ENCODE results near the gene GRIN2C.

The GRIN2C gene

DNA sequence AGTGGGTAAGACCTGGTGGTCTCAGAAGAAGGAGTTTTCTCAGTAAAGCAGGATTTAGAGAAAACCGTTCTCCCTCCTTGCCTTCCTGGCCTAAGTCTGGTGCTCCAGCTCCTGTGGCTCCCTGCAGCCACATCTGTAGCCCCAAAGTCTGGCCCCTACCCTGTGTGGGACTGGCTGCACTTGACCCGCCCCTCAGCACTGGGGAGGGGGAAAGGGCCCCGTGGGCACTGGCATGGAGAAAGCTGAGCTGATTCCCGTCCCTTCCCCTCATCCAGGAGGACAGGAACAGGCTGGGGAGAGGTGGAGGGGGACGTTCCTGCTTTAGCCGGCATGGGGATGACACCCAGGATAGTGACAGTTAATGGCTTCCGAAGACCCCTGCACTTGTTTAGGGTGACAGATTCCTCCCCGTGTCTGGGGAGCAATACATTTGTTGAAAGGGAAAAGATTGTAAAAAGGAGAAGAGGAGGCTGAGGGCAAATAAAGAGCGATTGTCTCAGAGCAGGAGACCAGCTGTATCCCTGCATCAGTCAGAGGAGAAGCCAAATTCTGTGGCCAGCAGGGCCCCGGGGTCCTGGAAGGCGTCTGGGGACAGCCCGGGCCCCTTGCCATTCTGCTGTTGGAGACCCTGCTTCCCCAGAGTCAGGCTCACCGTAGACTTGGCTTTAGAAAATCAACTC, 37.9 kb downstream of the GRIN2C start:
- no peak for DNase-seq (ENCODE audit: low read depth in 2 of 2)

DNA sequence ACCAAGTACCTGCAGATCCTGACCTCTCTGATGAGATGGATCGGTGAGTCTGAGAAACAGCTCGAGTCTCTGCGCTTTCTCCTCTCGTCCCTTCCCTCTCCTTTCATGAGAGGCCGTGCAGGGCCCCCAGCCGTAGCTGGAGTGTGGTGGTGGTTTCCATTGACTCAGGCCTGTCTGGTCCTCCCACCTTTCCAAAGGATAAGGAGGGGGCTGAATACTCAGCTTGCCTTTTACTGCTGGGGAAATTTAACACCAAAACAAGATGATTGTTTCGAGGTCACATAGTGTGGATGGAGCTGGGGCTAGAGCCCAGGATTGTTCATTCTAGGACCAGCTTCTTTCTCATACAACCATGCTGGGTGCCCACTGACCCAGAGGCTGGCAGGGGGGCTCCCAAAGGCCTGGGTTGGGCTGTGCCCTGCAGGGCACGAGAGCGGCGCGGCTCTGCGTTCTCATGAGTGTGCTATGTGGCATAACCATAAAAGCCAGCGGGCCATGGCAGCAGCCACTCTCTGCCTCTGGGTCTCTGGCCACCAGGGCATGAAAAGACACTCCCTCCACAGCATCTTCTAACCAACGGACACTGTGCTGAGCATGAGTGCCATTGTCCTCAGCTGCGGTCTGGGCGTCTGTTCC, 39.8 kb downstream of the GRIN2C start:
- no peak for DNase-seq (ENCODE audit: low read depth in 2 of 2)

DNA sequence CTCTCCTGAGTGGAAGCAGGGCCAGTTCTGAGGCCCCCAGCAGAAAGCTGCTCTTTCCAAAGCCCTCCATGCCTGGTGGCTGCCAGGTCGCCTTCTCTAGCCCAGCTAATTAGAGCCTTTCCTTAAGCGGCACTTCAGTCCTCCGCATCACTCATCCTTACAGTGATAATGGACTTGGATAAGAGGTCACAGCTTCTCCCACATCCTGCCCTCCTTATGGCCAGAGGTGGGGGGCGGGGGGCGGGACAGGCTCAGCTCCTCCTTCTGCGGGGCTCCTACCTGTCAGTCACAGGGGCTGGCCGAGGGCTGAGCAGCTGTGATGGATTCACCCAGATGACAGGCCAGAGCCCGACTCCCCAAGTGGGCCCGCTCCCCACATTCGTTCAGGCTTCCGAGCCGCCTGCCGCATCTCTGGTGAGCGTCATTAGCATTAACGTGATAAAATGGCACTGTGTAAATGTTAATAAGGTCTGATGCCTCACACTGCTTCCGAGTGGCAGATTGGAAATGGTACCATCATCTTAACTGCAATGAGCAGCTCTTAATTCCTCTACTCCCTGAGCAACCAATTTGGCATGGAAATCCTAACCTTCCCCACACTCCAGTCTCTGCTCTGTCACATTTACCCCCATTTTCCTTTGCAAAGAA, 41.3 kb downstream of the GRIN2C start:
- no peak for DNase-seq (ENCODE audit: low read depth in 2 of 2)

DNA sequence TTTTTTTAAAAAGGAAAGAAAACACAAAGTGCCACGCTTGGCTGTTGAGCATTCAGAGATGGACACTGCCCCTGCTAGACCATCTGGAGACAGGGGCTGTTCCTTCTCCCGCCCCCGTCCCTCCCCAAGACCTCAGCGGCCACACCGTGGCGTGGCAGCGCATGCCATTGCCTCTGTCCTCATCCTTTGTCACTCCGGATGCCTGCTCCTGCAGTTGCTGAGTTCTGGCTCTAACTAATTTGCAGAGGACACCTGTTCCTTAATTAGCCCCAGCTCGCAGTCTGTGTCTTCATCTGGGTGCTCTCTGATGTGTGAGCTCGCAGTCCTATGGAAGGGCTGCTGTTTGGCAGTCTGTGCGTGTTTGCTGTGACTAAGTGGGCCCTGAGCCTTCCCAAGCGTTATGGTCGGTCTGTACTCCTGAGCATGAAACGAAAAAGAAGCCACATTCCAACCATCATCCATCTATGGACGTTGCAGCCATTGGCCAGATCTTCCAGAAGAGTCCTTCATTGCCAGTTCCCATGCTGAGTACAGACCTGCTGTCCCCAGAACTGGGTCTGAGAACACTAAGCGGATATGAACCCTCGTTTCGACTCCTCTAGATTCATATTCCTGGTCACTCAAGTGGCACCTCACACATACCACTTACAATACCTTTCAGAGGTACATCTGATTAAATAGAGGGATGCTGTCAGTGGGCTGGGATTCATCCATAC, 42.6 kb downstream of the GRIN2C start:
- DNase-seq (ENCODE audit: low read depth in 2 of 2) = no peak

DNA sequence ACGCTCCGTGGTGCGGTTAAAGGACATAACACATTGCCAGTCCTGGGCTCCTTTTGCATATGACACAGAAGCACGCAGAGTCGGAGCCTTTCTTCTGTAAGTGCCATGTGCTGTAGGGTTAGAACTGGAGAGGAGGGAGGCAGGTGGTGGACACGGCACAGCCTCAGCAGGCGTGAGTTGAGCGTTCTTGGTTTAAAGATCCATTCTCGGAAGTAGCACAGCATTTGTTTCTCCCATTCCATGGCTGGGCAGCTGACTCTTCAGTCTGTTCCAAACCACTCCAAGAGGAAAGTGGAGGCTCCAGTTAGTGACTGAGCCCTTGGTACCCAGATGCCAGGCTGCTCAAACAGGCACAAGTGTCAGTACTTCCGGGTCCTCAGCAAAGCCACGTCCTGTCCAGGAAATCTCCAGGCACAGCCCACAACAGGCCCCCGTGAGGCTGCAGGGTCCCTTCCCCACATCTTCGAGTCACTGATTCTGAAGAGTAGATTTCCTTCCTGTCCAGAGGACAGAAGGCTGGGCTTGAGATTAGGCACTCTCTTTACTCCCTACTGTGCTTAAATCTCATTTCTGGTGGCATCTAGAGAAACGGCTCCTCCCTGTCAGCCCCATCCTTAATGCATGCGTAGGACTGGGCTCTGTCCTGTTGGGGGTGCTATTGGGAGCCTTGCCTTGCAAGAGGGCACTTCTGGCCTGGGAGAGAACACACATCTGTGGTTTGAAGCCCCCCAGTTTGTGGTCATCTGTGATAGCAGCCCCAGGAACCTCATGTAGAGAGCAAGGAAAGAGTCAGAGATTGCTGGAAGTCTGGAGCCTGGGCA, 43.9 kb downstream of the GRIN2C start:
- no peak for DNase-seq (ENCODE audit: low read depth in 2 of 2)

DNA sequence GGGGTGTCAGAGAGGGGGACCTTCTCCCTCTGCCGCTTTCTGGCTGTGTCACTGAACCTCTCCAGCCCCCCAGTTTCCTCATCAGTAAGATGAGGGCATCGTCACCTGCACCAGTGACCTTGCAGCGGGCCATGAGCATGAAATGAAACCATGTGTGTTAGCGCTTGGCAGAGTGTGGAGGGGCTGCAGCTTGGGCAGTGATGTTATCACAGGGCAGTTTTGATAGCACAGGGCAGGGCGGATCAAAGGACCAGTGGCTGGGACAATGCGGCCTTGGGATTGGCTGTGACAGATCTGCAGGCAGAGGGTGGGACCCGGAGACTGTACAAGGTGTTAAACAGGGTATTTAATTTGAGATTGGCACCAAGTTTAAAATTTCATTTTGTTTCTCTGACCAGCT, 44.6 kb downstream of the GRIN2C start:
- no peak for DNase-seq (ENCODE audit: low read depth in 2 of 2)

DNA sequence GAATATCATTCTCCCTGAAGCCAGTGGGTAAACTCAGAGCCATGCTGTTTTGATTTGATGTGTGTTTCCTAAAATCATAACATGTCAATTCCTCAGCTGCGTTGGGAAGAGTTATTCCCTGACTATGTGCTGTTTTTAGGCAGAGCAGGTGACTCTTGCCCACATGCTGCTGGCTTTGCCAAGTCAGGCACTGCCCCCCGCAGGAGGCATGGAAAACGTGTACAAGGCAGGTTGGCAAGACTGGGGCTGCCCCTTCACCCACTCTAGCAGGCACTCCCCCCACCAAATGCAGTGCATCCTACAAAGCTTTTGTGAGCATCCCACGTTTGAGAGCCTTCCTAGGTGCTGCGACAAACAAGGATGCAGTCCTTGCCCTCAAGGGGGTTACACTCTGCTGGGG, 45.2 kb downstream of the GRIN2C start:
- DNase-seq (ENCODE audit: low read depth in 2 of 2) = no peak

DNA sequence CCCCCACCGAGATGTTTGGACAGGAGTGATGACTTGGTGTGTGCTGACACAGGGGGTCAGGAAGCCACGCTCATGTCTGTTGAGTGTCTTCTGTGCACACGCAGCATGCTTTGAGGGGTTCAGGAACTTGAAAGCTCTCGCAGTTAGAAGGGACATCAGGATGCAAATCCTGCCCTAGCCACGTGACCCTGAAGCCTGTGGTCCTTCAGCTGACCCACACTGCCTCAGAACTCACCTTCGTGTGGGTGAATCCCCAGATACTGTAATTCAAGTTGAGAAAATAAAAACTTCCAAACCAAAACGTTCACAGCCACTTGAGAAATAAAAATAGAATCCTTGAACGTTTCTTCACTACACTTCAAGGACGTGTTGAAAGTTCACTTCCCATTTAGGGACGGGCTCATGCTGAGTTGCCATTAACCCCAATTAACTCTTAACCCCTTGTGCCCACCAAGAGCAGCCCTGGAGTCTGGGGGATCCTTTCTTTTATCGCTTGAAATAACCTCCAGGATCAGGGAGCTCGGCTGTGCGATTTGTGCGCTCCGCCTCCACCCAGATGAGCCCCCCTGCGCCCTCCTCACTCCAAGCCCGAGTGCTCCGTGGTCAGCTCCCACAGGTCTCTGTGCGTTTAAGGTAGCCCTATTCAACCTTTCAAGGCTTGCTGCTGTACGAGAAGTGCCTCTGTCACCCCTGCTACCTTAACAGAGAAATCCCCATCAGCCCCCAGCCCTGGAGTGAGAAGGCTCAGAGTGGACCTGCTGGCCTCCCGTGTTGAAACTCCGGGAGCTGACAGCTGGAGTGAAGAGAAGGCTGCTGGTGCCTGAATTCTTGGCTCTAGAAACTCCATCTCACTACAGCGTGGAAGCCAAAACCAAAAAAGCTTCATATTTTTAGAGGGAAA, 47.3 kb downstream of the GRIN2C start:
- no peak for DNase-seq (ENCODE audit: low read depth in 2 of 2)

DNA sequence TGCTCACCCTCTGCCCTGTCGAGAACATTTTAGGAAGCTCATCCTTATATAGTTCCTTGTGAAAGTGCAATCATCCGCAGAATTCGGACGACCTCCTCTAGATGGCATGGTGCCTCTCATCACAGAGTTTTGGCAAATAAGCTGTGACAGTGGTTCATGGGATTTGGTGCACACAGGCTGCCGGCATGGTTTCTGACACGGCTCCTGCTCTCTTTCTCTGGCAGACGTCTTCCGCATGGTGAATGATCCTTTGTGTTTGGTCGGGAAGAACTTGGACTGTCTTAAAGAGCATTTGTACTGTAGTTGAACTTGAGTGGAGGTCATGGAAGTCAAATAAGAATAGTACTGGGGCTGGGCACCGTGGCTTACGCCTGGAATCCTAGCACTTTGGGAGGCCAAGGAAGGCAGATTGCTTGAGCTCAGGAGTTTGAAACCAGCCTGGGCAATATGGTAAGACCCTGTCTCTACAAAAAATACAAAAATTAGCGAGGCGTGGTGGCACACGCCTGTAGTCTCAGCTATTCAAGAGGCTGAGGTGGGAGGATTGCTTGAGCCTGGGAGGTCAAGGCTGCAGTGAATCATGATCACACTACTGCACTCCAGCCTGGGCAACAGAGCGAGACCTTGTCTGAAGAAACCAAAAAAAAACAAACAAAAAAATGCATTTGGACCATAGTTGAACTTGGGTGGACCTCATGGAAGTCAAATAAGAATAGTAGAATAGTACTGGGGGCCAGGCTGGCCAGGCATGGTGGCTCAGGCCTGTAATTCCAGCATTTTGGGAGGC, 48.8 kb downstream of the GRIN2C start:
- DNase-seq (ENCODE audit: low read depth in 2 of 2) = no peak

DNA sequence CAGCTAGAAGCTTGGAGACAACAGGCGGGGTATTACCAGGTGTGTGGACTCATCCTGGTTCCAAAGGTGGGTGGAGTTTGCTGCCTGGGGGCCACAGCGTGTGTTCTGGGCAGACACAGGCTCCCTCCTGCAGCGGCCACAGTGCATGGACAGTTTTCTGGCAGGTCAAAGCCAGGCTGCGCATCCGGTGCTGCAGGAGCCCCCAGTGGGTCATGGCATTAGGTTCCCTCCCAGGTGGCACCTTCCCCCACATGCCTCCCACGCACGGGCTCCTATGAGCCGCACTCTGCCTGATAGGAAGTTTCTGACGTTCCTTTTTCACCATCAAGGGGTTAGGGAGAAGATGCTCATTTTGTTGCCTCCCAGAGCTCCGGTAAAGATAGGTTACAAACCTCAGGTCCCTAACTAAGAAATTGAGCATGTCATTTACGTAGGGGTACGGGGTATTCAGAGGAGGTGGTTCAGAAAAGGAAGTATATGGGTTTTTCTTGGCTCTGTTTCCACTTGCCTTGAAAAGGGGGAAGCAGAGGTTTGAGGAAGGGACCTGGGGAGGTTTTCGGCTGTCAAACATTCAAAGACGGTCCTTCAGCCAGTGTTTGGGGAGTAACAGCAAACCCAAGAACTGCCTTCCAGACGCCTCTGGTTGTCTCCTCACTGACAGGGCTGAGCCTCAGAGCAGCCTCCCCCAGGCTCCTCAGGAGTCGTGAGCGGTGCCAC, 50.8 kb downstream of the GRIN2C start:
- no peak for DNase-seq (ENCODE audit: low read depth in 2 of 2)

DNA sequence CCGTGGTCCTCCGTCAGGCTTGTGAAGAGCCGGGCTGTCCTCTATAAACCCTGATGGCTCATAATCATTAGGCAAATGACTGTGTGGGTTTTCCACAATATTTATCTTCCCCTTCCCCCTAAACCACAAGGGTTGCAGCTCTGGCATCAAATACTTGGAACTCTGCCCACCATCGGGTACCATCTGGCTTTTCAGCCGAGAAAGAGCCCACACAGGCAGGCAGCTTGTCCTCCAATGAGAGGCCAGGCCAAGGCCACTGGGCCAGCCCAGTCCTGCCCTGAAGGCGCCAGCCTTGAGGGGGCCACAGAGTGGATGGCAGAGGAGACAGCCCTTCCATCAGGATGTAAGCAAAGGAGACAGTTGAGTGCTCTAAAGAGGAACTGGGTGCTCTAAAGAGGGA, 51.8 kb downstream of the GRIN2C start:
- no peak for DNase-seq (ENCODE audit: low read depth in 2 of 2)

DNA sequence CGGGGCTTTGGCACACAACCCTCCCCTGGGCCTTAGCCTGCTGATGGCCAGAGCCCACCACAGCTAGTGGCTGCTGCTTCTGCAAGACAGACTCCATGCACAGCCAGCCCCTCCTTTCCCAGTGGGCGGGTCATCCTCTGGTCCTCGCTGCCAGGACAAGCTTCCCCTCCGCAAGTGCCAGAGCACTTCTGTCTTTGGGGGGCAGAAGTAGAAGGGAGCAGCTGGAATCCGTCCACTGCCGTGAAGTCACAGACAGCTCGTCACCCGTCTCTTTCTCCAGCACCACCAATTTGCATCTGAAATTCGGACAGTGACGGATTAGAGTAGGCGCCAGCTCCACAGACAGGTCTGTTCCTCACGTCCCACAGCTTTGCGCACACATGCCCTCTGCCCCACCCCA, 52.2 kb downstream of the GRIN2C start:
- no peak for DNase-seq (ENCODE audit: low read depth in 2 of 2)

DNA sequence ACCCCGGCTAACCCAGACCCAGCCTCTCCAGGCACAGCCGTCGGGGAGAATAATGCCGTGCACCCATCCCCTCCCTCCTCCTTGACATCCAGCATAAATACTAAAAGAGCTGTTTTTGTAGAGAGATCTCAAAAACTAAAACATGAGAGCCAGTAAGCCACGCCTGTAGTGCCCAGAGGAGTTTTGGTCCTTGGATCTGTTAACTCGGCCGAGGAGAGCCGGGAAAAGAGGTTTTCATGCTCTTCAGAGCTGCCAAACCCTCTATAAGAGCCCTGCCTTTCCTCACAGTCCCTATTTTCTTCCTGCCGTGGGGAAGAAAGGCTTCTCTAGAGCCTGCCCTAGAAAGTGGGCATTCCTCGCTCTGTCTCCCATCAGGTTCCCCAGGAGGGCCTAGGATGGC, 53.4 kb downstream of the GRIN2C start:
- no peak for DNase-seq (ENCODE audit: low read depth in 2 of 2)

DNA sequence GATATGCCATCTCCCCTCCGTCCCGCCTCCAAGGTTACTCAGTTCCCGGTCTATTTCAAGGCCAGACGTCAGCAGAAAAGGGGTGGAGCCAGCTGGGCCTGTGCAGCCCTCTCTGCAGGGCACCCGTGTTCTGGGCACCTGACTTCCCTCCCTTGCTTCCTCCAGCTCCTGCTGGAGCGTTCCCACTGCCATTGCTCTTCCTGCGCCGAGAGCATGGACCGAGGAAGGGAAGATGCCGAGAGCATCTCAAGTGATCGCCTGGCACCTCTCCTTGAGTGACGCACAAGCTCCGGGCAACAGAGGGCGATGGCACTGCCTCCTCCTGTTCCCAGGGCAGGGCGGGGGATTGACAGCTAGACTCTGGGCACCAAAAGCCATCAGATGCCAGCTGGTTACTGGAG, 54.1 kb downstream of the GRIN2C start:
- DNase-seq (ENCODE audit: low read depth in 2 of 2) = no peak

DNA sequence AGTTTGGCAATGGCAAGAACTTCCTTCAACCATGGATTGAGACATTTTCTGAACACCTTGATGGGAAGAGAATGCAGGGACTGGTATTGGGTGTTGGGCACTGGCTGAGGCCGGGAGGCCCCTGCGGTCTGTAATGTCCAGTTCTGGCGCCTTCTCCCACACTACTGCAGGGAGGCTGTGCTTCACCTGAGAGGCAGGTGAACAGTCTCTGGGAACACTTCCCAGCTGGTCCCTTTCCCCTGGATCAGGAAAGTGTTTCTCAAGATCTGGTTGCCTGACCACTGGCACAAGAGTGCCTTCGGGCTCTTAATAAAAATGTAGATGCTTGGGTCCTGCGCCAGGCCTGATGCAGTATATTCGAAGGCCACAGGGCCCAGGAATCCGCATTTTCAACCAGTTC, 55.0 kb downstream of the GRIN2C start:
- DNase-seq (ENCODE audit: low read depth in 2 of 2) = no peak

DNA sequence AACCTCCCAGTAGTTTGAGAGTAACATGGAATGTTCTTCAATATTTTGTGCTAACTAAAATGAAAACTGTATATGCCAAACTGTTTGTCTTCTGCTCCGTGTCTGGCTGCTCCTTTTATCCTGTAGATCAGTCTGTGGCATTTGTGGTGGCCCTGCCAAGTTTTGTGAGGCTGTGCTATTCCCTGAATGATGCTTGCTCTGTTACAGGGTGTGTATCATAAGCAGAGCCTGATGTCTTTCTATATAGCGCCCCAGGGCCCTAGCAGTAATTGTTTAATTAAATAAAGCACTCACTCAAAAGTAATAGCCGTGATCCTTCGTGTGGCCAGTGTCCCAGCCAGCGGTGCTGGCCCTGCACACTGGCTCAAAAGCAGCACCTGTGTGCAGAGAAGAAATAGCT, 55.7 kb downstream of the GRIN2C start:
- DNase-seq (ENCODE audit: low read depth in 2 of 2) = no peak

DNA sequence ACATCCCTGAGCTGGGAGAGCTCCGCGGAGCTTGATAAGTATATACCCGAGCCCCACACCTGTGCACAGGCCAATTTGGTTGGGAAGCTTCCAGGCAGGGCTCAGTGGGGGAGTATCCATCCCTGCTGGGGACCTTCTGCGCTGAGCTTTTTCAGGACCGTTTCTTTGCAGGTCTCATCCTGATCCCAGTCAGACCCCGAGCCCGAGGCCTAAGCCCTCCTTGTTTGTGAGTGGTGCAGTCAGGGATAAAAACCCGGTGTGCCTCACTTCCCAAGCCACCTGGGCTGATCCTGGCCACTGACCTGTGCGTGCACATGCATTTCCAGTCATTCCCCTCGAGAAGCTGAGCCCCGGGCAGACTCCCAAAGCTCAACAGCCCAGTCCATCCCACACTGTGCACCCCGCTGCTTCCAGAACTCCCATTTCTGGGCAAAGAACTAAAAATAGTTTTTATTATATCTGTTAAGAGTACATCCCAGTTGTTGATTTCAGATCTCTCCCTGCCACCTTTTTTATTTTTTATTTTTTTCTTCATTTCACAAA, 56.2 kb downstream of the GRIN2C start:
- no peak for DNase-seq (ENCODE audit: low read depth in 2 of 2)

DNA sequence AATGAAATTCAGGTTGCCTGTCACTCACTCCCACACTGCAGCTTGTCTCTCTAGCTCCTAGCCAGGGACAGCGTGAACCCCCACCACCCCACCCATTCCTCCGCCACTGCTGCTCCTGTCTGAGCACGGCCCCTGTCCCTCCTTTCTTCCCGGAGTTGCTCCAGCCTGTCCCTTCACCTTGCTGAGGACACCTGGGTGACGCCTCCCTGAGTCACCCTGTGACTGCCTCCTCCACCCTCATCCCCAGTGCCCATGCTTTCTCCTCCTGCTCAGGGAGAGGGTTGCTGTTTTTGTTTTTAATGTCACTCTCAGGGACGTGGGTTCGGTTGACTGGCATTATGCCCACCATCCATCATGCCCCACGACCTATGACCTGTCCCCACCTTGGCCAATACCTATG, 57.8 kb downstream of the GRIN2C start:
- DNase-seq (ENCODE audit: low read depth in 2 of 2) = no peak

DNA sequence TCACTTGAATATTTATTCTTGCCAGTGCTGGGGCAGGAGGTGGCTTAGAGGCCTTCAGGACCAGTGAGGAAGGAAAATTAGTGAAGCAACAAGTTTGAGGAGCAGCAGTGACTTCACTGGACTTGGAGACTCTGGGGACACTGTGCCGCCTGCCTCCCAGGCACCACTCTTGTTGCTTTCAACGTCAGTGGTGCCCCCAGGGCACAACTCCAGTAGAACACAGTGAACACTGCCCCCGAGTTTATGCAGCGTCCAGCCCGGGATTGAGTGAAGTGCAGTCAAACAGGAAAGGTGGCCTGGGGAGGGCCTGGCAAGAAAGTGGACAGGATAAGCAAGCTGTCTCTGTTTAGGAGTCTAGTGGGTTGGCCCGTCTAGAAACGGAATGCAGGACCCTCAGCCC, 59.2 kb downstream of the GRIN2C start:
- no peak for DNase-seq (ENCODE audit: low read depth in 2 of 2)

Data from stimulated activated CD8-positive, alpha-beta memory T cell treated with anti-CD3 and anti-CD28 coated beads, Interleukin-15, amount 100 ng/mL, for 48 hours (primary cell).